HEK293 (cell line): ENCODE measurements around the gene WDSUB1.

Experiments
- CTCF ChIA-PET: fragments of 350-600 bp; formaldehyde crosslinking; extraction: SDS; loops from one replicate; lab custom pipeline; 2021; ENCODE audit warnings: antibody characterized with exemption; lab: Yijun Ruan, JAX
- POLR2A ChIA-PET: fragments of 300-600 bp; formaldehyde crosslinking; extraction: SDS; loops from one replicate; lab custom pipeline; 2020; ENCODE audit warnings: antibody characterized with exemption, inconsistent platforms; lab: Yijun Ruan, JAX
- H3K27ac ChIP-seq: fragments of 200-500 bp; sonication (Bioruptor generic); 2 replicates; pipeline ENCODE4 v1.5.1; 2014; ENCODE audit warnings: low read depth, low read length, control low read depth, inconsistent platforms; ENCODE audit errors: extremely low read depth
- H3K36me3 ChIP-seq, 2 experiments: fragments of 200-500 bp in 1 of 2; sonication (Bioruptor generic) in 1 of 2; 1 replicate in 1 of 2; 2 replicates in 1 of 2; pipeline ENCODE4 v1.5.1; 2014 to 2017; ENCODE audit warnings: inconsistent platforms in 2 of 2, low read length in 2 of 2; ENCODE audit not compliant: control insufficient read depth in 2 of 2, insufficient read depth in 1 of 2
- H3K4me1 ChIP-seq: fragments of 200-500 bp; sonication (Bioruptor generic); 2 replicates; pipeline ENCODE4 v1.5.1; 2014; ENCODE audit warnings: mild to moderate bottlenecking, low read length, inconsistent platforms; ENCODE audit not compliant: control insufficient read depth, insufficient read depth
- H3K4me3 ChIP-seq: 2 replicates; pipeline ENCODE4 v1.5.1; 2011; ENCODE audit warnings: low read depth, mild to moderate bottlenecking, control low read depth, low read length, moderate library complexity
- H3K9me3 ChIP-seq: fragments of 200-500 bp; sonication (Bioruptor generic); 2 replicates; pipeline ENCODE4 v1.5.1; 2014; ENCODE audit warnings: low read depth, low read length, inconsistent platforms; ENCODE audit not compliant: control insufficient read depth, insufficient read depth
- AEBP2 ChIP-seq: fragments of 450-650 bp; formaldehyde crosslinking; IDR thresholded peaks from 2 replicates; pipeline ENCODE4 v1.5.1; 2016; ENCODE audit warnings: missing biosample characterization, missing genetic modification characterization, borderline replicate concordance
- IKZF3 ChIP-seq: fragments of 450-650 bp; IDR thresholded peaks from 2 replicates; pipeline ENCODE4 v1.5.0; 2018; ENCODE audit warnings: missing biosample characterization, mild to moderate bottlenecking, missing genetic modification characterization, moderate library complexity
- INSM2 ChIP-seq: fragments of 450-650 bp; formaldehyde crosslinking; IDR thresholded peaks from 2 replicates; pipeline ENCODE4 v1.5.1; 2016; ENCODE audit warnings: missing biosample characterization, missing genetic modification characterization
- PATZ1 ChIP-seq: fragments of 450-650 bp; formaldehyde crosslinking; IDR thresholded peaks from 2 replicates; pipeline ENCODE4 v1.5.1; 2016; ENCODE audit warnings: missing biosample characterization, missing genetic modification characterization
- TRIM28 ChIP-seq: IDR thresholded peaks from 2 replicates; pipeline ENCODE4 v1.6.1; 2011; ENCODE audit warnings: low read length, control low read depth, borderline replicate concordance
- WT1 ChIP-seq: fragments of 450-650 bp; formaldehyde crosslinking; IDR thresholded peaks from 2 replicates; pipeline ENCODE4 v1.5.1; 2016; ENCODE audit warnings: missing biosample characterization, missing genetic modification characterization
- ZBTB1 ChIP-seq: fragments of 450-650 bp; formaldehyde crosslinking; IDR thresholded peaks from 2 replicates; pipeline ENCODE4 v1.5.1; 2016; ENCODE audit warnings: missing biosample characterization, missing genetic modification characterization
- ZBTB17 ChIP-seq: fragments of 450-650 bp; formaldehyde crosslinking; IDR thresholded peaks from 2 replicates; pipeline ENCODE4 v1.5.1; 2016; ENCODE audit warnings: missing biosample characterization, missing genetic modification characterization
- ZFP37 ChIP-seq: fragments of 450-650 bp; formaldehyde crosslinking; IDR thresholded peaks from 2 replicates; pipeline ENCODE4 v1.5.1; 2016; ENCODE audit warnings: missing biosample characterization, missing genetic modification characterization
- ZFP41 ChIP-seq: fragments of 450-650 bp; formaldehyde crosslinking; IDR thresholded peaks from 2 replicates; pipeline ENCODE4 v1.5.1; 2016; ENCODE audit warnings: missing biosample characterization, missing genetic modification characterization, borderline replicate concordance
- ZNF10 ChIP-seq: fragments of 450-650 bp; formaldehyde crosslinking; IDR thresholded peaks from 2 replicates; pipeline ENCODE4 v1.5.1; 2017; ENCODE audit warnings: missing biosample characterization, missing genetic modification characterization
- ZNF132 ChIP-seq: fragments of 450-650 bp; formaldehyde crosslinking; IDR thresholded peaks from 2 replicates; pipeline ENCODE4 v1.5.1; 2017; ENCODE audit warnings: missing biosample characterization, missing genetic modification characterization, borderline replicate concordance
- ZNF16 ChIP-seq: fragments of 450-650 bp; formaldehyde crosslinking; IDR thresholded peaks from 2 replicates; pipeline ENCODE4 v1.5.1; 2016; ENCODE audit warnings: low read depth, missing biosample characterization, missing genetic modification characterization
- ZNF174 ChIP-seq: fragments of 450-650 bp; formaldehyde crosslinking; IDR thresholded peaks from 2 replicates; pipeline ENCODE4 v1.5.0; 2017; ENCODE audit warnings: missing biosample characterization, mild to moderate bottlenecking, missing genetic modification characterization
- ZNF175 ChIP-seq: fragments of 450-650 bp; formaldehyde crosslinking; IDR thresholded peaks from 2 replicates; pipeline ENCODE4 v1.5.1; 2016; ENCODE audit warnings: missing biosample characterization, missing genetic modification characterization
- ZNF211 ChIP-seq: fragments of 450-650 bp; formaldehyde crosslinking; IDR thresholded peaks from 2 replicates; pipeline ENCODE4 v1.5.1; 2016; ENCODE audit warnings: low read depth, missing biosample characterization, missing genetic modification characterization
- ZNF350 ChIP-seq: fragments of 450-650 bp; formaldehyde crosslinking; IDR thresholded peaks from 2 replicates; pipeline ENCODE4 v1.5.0; 2017; ENCODE audit warnings: missing biosample characterization, mild to moderate bottlenecking, missing genetic modification characterization
- ZNF362 ChIP-seq: fragments of 450-650 bp; formaldehyde crosslinking; IDR thresholded peaks from 2 replicates; pipeline ENCODE4 v1.5.1; 2016; ENCODE audit warnings: missing biosample characterization, missing genetic modification characterization
- ZNF394 ChIP-seq: fragments of 450-650 bp; formaldehyde crosslinking; IDR thresholded peaks from 2 replicates; pipeline ENCODE4 v1.5.1; 2016; ENCODE audit warnings: missing biosample characterization, missing genetic modification characterization, mild to moderate bottlenecking, moderate library complexity, borderline replicate concordance
- ZNF404 ChIP-seq: fragments of 450-650 bp; formaldehyde crosslinking; IDR thresholded peaks from 2 replicates; pipeline ENCODE4 v1.5.1; 2017; ENCODE audit warnings: missing biosample characterization, missing genetic modification characterization
- ZNF558 ChIP-seq: fragments of 450-650 bp; formaldehyde crosslinking; IDR thresholded peaks from 2 replicates; pipeline ENCODE4 v1.5.1; 2016; ENCODE audit warnings: missing biosample characterization, missing genetic modification characterization
- ZNF560 ChIP-seq: fragments of 450-650 bp; formaldehyde crosslinking; IDR thresholded peaks from 2 replicates; pipeline ENCODE4 v1.5.1; 2017; ENCODE audit warnings: missing biosample characterization, missing genetic modification characterization, borderline replicate concordance
- ZNF571 ChIP-seq: fragments of 450-650 bp; formaldehyde crosslinking; IDR thresholded peaks from 2 replicates; pipeline ENCODE4 v1.5.0; 2017; ENCODE audit warnings: missing biosample characterization, missing genetic modification characterization
- ZNF660 ChIP-seq: fragments of 450-650 bp; IDR thresholded peaks from 2 replicates; pipeline ENCODE4 v1.5.1; 2018; ENCODE audit warnings: missing biosample characterization, mild to moderate bottlenecking, missing genetic modification characterization
- ZNF664 ChIP-seq: fragments of 450-650 bp; formaldehyde crosslinking; IDR thresholded peaks from 2 replicates; pipeline ENCODE4 v1.5.1; 2016; ENCODE audit warnings: missing biosample characterization, missing genetic modification characterization
- ZNF792 ChIP-seq: fragments of 450-650 bp; formaldehyde crosslinking; IDR thresholded peaks from 2 replicates; pipeline ENCODE4 v1.5.1; 2016; ENCODE audit warnings: missing biosample characterization, missing genetic modification characterization
- ZSCAN16 ChIP-seq: fragments of 450-650 bp; formaldehyde crosslinking; IDR thresholded peaks from 2 replicates; pipeline ENCODE4 v1.5.1; 2016; ENCODE audit warnings: missing biosample characterization, missing genetic modification characterization
- ZSCAN30 ChIP-seq: fragments of 450-650 bp; IDR thresholded peaks from 2 replicates; pipeline ENCODE4 v1.5.1; 2018; ENCODE audit warnings: missing biosample characterization, mild to moderate bottlenecking, missing genetic modification characterization, moderate library complexity

The WDSUB1 gene

GRCh38 chr2:159292157-159292556 is 5.7 kb upstream of the WDSUB1 start:
- CTCF ChIA-PET = no interaction called here
- Histone ChIP-seq H3K4me1 (peaks cover 19% of the 10 kb centered on the region; the same call in 1 of the 2 replicates), H3K9me3 (no peaks in the 10 kb centered on the region), H3K4me3 (no peak overlapping the region), H3K36me3 (no peaks in the 10 kb centered on the region), H3K27ac (no peak overlapping the region)
- POLR2A ChIA-PET = no interaction called here
- TF ChIP-seq ZNF350 (no peak), WT1 (no peak), ZNF792 (tag by site-specific recombination) (no peak), ZNF404 (no peak), ZNF174 (no peak), ZNF16 (tag by site-specific recombination) (no peak), ZNF362 (tag by site-specific recombination) (no peak), AEBP2 (no peak), ZNF560 (tag by site-specific recombination) (no peak), ZNF175 (tag by site-specific recombination) (no peak), INSM2 (tag by site-specific recombination) (no peak), IKZF3 (tag by site-specific recombination) (no peak), ZNF211 (no peak)

- Histone ChIP-seq H3K36me3 (no peaks in the 10 kb centered on the region), H3K4me1 (peaks cover 19% of the 10 kb centered on the region; the same call in 1 of the 2 replicates), H3K9me3 (no peaks in the 10 kb centered on the region), H3K27ac (peak overlapping the region; percentile 43; the same call in 1 of the 2 replicates), H3K4me3 (no peak overlapping the region)
- POLR2A ChIA-PET = interaction anchor here (0.6 to 0.9 kb wide), 2 partner anchors 307 to 322 kb away, joined by 3 to 4 read pairs; partner anchors contain the start of gene TANC1
- CTCF ChIA-PET = interaction anchor here (0.6 to 1.2 kb wide), 2 partner anchors 422 to 1266 kb away, joined by 3 read pairs; partner anchors contain the start of gene MARCHF7
- peak; percentile 43; the same call in 1 of the 2 replicates for TF ChIP-seq ZSCAN30 (tag by site-specific recombination)
- no peak for TF ChIP-seq ZBTB1
- TF ChIP-seq TRIM28 = peak; percentile 57; the same call in 1 of the 2 replicates
- no peak for TF ChIP-seq ZFP41 (tag by site-specific recombination)
- no peak for TF ChIP-seq ZNF132 (tag by site-specific recombination)
- TF ChIP-seq ZBTB17 (tag by site-specific recombination) = peak; percentile 63
- TF ChIP-seq PATZ1 (tag by site-specific recombination) = peak; percentile 18; the same call in 1 of the 2 replicates
- no peak for TF ChIP-seq ZNF174
- no peak for TF ChIP-seq ZNF571 (tag by site-specific recombination)
- TF ChIP-seq IKZF3 (tag by site-specific recombination) = peak; percentile 73
- TF ChIP-seq ZNF664 (tag by site-specific recombination) = no peak
- 0 out of 2 replicates have a peak, but pooled peaks have one; percentile 20 for TF ChIP-seq ZNF558 (tag by site-specific recombination)
- TF ChIP-seq ZSCAN16 = no peak
- TF ChIP-seq ZNF394 (tag by site-specific recombination) = 0 out of 2 replicates have a peak, but pooled peaks have one; percentile 32
- 0 out of 2 replicates have a peak, but pooled peaks have one; percentile 30 for TF ChIP-seq ZFP37 (tag by site-specific recombination)
- TF ChIP-seq ZNF10 = no peak
- peak; percentile 78 for TF ChIP-seq ZNF660 (tag by site-specific recombination)
These were observed 3.9 kb upstream of the WDSUB1 start for GRCh38 chr2:159290289-159290907.
